ENCODE results near the gene PGAP3. TPM values are rescaled to one million over a fixed set of nuclear protein-coding genes. Genes with fewer than 3 reads are reported as not detected.

PGAP3 gene
- total and polyA plus RNA-seq, 3 donors from 2014 or later = 21.1 to 37.4 (median 28.6) TPM

DNA sequence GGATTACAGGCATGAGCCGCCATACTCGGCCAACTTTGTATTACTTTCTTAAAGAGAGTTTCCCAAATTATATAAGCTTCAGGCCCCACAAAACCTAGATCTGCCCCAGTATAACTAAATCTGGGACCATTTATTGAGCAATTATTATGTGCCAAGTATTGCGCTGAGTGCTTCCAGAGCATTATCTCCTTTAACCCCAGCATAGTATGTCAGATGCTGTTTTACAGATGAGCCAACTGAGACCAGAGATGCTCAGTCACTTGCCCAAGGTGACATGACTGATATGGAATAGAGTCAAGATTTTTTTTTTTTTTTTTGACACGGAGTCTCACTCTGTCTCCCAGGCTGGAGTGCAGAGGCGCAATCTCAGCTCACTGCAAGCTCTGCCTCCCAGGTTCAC lies 10.1 kb upstream of the PGAP3 start:
- 89 to 95% methylated on average over 5 of the region's 5 CpGs for WGBS, 2 donors
- intact Hi-C loops (cut with DNase I; ENCODE audit: low total_unique reads) = no loop called here
- Histone ChIP-seq H3K27me3 (no peaks in the 10 kb centered on the region), H3K27ac (no peak overlapping the region), H3K9me3 (no peaks in the 10 kb centered on the region), H3K4me1 (peaks cover 2% of the 10 kb centered on the region), H3K36me3 (ENCODE audit: low read depth, missing control alignments) (no peaks in the 10 kb centered on the region), H3K4me3 (no peak overlapping the region)
- TF ChIP-seq, protein P1, sequence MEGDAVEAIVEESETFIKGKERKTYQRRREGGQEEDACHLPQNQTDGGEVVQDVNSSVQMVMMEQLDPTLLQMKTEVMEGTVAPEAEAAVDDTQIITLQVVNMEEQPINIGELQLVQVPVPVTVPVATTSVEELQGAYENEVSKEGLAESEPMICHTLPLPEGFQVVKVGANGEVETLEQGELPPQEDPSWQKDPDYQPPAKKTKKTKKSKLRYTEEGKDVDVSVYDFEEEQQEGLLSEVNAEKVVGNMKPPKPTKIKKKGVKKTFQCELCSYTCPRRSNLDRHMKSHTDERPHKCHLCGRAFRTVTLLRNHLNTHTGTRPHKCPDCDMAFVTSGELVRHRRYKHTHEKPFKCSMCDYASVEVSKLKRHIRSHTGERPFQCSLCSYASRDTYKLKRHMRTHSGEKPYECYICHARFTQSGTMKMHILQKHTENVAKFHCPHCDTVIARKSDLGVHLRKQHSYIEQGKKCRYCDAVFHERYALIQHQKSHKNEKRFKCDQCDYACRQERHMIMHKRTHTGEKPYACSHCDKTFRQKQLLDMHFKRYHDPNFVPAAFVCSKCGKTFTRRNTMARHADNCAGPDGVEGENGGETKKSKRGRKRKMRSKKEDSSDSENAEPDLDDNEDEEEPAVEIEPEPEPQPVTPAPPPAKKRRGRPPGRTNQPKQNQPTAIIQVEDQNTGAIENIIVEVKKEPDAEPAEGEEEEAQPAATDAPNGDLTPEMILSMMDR (IDR thresholded peaks at IDR 0.05) = no peak
- TF ChIP-seq POLR2A (IDR thresholded peaks at IDR 0.05) = no peak
- DNase-seq = no peak

DNA sequence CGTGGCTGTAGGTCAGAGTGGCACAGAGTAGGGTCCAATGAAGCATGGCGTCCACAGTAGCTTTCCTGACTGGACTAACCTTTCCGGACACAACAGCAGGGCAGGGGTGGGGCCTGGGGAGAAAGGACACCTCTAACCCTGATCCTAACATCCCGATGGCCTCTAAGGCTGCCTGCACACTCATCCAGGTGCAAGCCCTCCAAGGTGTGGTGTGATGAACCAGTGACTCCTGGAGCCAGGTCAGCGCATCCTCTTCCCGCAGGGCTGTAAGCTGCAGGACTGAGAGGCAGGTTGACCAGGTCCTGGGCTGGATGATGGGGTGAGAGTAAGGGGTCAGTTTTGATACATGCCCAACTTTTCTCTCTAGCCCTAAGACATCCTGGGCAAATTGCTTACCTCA lies 8.9 kb upstream of the PGAP3 start:
- H3K9me3 ChIP-seq = no peaks in the 10 kb centered on the region
- H3K27me3 ChIP-seq = no peaks in the 10 kb centered on the region
- H3K4me3 ChIP-seq = no peak overlapping the region
- peaks cover 2% of the 10 kb centered on the region for H3K4me1 ChIP-seq
- intact Hi-C loops (cut with DNase I; ENCODE audit: low total_unique reads) = no loop called here
- WGBS, 2 donors = 60 to 62% methylated on average over 6 of the region's 6 CpGs
- DNase-seq = no peak
- no peak overlapping the region for H3K27ac ChIP-seq
- TF ChIP-seq POLR2A (IDR thresholded peaks at IDR 0.05) = no peak
- TF ChIP-seq, protein P1 (IDR thresholded peaks at IDR 0.05) = no peak
- no peaks in the 10 kb centered on the region for H3K36me3 ChIP-seq (ENCODE audit: low read depth, missing control alignments)

DNA sequence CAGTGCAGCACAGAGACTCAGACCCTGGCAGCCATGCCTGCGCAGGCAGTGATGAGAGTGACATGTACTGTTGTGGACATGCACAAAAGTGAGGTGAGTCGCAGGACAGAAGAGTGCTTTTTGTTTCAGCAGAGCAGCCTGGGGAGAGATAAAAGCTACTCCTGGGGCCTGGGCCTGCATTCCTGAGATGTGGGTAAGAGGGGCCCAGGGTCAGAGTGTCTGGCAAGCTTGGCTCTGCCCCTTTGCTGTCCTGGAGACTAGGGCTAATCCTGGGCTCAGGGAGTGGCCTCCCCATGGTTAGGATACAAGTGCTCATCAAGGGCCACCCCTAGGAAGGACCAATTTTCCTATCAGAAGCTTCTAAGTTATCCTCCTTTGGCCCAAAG lies 7.2 kb upstream of the PGAP3 start:
- Histone ChIP-seq H3K36me3 (ENCODE audit: low read depth, missing control alignments) (no peaks in the 10 kb centered on the region), H3K27me3 (no peaks in the 10 kb centered on the region), H3K9me3 (no peaks in the 10 kb centered on the region), H3K27ac (no peak overlapping the region), H3K4me3 (no peak overlapping the region), H3K4me1 (peaks cover 2% of the 10 kb centered on the region)
- WGBS, 2 donors = 74 to 93% methylated on average over 2 of the region's 2 CpGs
- TF ChIP-seq POLR2A (IDR thresholded peaks at IDR 0.05) = no peak
- TF ChIP-seq, protein P1 (IDR thresholded peaks at IDR 0.05) = no peak
- intact Hi-C loops (cut with DNase I; ENCODE audit: low total_unique reads) = no loop called here
- no peak for DNase-seq

DNA sequence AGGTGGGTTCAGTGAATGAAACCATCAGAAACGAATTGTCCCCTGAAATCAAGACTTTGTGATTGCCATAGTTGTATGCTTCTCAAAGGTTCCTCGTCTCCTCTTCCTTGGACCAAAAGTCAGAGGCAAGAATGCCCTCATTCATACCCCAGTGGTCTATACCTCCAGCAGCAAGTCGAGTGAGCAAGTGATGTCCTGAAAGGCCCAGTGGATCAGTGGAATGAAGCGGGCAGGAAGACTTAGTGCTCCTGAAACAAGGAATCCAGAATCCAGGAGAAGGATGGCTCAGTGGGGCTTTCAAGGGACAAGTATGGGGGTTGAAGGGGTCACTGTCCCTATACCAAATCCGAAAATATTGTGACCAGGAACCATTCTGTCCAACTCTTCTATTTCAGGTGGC lies 6.7 kb upstream of the PGAP3 start:
- H3K27ac ChIP-seq = no peak overlapping the region
- intact Hi-C loops (cut with DNase I; ENCODE audit: low total_unique reads) = no loop called here
- no peak overlapping the region for H3K4me3 ChIP-seq
- no peaks in the 10 kb centered on the region for H3K27me3 ChIP-seq
- DNase-seq = no peak
- no peak for TF ChIP-seq POLR2A (IDR thresholded peaks at IDR 0.05)
- TF ChIP-seq, protein P1 (IDR thresholded peaks at IDR 0.05) = no peak
- no peaks in the 10 kb centered on the region for H3K36me3 ChIP-seq (ENCODE audit: low read depth, missing control alignments)
- peaks cover 2% of the 10 kb centered on the region for H3K4me1 ChIP-seq
- 87 to 89% methylated on average over 5 of the region's 5 CpGs for WGBS, 2 donors
- no peaks in the 10 kb centered on the region for H3K9me3 ChIP-seq

DNA sequence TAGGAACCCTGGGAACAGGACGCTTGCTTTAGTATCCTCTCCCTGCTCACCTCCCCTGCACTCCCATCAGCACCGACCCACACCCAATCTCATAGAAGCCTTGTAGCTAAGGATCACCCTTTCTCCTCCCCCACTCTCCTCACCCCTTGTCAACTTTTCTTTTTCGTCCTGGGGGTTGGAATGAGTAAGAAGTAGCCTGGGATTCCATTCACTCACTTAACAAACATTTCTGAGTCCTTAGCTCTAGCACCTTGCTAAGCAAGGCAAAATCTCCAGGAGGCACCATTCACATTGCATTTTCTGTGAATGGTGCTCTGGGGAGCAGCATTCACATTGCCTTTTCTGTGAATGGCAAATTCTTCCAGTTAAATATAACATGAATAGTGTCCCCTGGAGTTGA lies 1.1 kb upstream of the PGAP3 start:
- peaks cover 5% of the 10 kb centered on the region for H3K4me1 ChIP-seq
- no peaks in the 10 kb centered on the region for H3K9me3 ChIP-seq
- WGBS, 2 donors = 18 to 21% methylated on average over 3 of the region's 3 CpGs
- H3K27ac ChIP-seq = no peak overlapping the region
- TF ChIP-seq, protein P1 (IDR thresholded peaks at IDR 0.05) = no peak
- TF ChIP-seq POLR2A (IDR thresholded peaks at IDR 0.05) = no peak
- DNase-seq = no peak
- no peaks in the 10 kb centered on the region for H3K36me3 ChIP-seq (ENCODE audit: low read depth, missing control alignments)
- no peak overlapping the region for H3K4me3 ChIP-seq
- intact Hi-C loops (cut with DNase I; ENCODE audit: low total_unique reads) = no loop called here
- no peaks in the 10 kb centered on the region for H3K27me3 ChIP-seq
